H54 (cell line): ENCODE results near the gene IGLL5.
A peak's percentile ranks its signal among the peaks of the same experiment; 100 is the strongest.

Experiments
- DNase-seq: peaks from one replicate; pipeline ENCODE4 v3.0.0; 2011; ENCODE audit warnings: low spot score, mixed read lengths; ENCODE audit not compliant: insufficient read length
- FAIRE-seq: peaks from 3 replicates; lab custom pipeline; 2011; peaks lifted over from hg19 to GRCh38; lab: Jason Lieb, UNC
- POLR2A ChIP-seq: IDR thresholded peaks from 2 replicates; pipeline ENCODE4 v1.6.1; 2011; ENCODE audit warnings: low read depth, mild to moderate bottlenecking, low read length

IGLL5 gene

DNA sequence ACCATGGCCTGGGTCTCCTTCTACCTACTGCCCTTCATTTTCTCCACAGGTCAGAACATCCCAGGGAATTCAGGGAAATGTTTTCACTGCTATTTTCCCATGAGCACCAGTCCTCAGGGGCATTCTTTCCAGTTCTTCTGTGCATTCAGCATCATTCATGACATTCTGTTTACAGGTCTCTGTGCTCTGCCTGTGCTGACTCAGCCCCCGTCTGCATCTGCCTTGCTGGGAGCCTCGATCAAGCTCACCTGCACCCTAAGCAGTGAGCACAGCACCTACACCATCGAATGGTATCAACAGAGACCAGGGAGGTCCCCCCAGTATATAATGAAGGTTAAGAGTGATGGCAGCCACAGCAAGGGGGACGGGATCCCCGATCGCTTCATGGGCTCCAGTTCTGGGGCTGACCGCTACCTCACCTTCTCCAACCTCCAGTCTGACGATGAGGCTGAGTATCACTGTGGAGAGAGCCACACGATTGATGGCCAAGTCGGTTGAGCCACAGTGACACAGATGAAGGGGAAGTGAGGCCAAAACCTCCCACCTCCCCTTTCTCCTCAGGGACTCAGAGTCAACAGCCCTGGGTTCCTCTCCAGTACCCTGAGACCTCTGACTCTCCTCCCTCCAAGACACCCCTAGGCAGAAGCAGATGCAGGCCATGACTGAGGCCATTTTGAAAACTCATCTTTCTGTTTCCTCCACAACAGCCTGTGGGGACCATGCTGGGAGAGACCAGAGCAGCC is 15.9 kb upstream of the IGLL5 start:
- no peak for TF ChIP-seq POLR2A
- DNase-seq (no peak), FAIRE-seq (no peak)

GRCh38 chr22:22872722-22873708 is 14.6 kb upstream of the IGLL5 start:
- FAIRE-seq (no peak), DNase-seq (no peak)
- no peak for TF ChIP-seq POLR2A

DNA sequence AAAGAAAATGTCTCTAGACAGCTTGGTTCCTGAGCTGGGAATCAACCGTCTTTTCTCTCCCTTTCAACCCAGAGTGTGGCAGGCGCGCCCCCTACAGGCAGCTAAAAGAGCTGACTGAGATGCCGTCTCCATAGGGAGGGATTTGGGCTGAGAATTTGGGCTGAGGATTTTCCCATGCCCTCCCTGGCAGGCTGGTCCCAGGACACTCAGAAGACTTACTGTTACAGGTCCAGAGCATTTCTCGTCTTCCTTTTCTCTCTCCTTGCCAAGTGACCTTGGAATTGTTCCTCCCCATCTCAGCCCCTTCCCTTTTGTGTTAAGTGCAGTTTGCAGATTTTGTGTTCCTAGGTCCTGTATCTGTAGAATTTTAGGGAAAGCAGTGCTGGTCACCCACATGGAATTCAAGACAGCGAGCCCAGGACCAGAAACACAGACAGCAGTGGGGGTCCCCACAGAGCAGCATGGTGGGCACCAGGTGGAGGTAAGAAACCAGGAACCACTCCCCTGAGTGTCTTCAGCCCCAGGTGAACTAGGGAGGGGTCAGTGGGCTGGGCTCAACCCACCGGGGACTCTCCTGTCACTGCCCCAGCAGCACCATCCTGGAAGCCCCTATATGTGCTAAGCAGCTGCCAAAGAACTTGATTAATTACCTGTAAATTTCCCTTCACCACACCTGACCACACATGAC is 9.9 kb upstream of the IGLL5 start:
- DNase-seq (peak; percentile 55), FAIRE-seq (no peak)
- TF ChIP-seq POLR2A, result no peak

GRCh38 chr22:22878211-22878570 is 9.4 kb upstream of the IGLL5 start:
- FAIRE-seq (no peak), DNase-seq (no peak)
- no peak for TF ChIP-seq POLR2A

GRCh38 chr22:22878801-22879674 is 8.6 kb upstream of the IGLL5 start:
- no peak for FAIRE-seq
- no peak for TF ChIP-seq POLR2A
- no peak for DNase-seq

DNA sequence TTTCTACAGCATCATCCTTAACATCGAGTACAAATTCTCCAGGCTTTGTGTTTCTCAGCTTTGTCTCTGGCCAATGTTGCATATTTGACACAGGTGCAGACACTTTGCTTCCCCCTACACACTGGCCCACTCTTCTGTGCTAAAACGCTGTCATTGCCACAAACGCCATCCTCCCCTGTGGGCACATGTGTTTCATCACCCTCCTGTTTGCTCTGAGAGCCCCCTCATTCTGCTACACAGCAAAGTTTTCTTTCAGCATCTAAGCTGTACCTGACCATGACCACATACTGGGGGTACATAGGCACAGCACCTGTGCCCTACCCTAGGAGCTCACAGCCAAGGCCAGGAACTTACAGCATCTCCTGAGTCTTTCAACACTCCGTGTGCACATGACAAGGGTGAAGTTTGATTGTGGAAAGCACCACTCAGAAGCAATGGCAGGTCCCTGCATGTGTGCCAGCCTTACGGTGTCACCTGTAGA is 7.9 kb upstream of the IGLL5 start:
- DNase-seq, result no peak
- FAIRE-seq, result no peak
- no peak for TF ChIP-seq POLR2A

- no peak for TF ChIP-seq POLR2A
- no peak for FAIRE-seq
- no peak for DNase-seq
These were observed 7.0 kb upstream of the IGLL5 start for GRCh38 chr22:22880645-22881044.

DNA sequence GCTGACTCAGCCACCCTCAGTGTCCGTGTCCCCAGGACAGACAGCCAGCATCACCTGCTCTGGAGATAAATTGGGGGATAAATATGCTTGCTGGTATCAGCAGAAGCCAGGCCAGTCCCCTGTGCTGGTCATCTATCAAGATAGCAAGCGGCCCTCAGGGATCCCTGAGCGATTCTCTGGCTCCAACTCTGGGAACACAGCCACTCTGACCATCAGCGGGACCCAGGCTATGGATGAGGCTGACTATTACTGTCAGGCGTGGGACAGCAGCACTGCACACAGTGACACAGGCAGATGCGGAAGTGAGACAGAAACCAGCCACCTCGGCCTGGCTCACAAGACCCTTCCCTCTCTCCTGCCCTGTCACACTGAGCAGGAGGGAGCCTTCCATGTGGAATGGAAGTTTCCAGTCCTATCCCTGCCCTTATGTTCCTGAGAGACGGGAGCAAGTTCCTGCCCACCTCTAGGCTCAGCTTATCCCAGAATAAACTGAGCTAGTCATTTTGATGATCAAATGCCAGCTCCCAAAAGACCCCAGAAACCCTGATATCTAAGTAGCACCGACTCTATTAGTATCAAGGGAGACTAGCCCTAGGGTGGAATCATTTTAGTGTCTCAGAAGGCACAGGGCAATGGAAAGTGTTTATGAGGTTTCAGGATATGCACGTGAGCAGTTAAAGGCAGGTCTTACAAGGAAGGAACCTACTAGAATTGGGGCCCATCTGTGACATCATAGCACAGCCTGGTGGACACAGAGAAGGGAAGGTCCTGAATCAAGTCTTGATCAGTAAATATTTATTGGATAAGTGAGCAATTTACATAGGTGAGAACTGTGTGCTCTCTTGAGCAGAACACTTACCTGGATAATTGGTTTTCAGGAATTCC is 6.3 kb upstream of the IGLL5 start:
- FAIRE-seq, result no peak
- no peak for DNase-seq
- TF ChIP-seq POLR2A, result no peak

DNA sequence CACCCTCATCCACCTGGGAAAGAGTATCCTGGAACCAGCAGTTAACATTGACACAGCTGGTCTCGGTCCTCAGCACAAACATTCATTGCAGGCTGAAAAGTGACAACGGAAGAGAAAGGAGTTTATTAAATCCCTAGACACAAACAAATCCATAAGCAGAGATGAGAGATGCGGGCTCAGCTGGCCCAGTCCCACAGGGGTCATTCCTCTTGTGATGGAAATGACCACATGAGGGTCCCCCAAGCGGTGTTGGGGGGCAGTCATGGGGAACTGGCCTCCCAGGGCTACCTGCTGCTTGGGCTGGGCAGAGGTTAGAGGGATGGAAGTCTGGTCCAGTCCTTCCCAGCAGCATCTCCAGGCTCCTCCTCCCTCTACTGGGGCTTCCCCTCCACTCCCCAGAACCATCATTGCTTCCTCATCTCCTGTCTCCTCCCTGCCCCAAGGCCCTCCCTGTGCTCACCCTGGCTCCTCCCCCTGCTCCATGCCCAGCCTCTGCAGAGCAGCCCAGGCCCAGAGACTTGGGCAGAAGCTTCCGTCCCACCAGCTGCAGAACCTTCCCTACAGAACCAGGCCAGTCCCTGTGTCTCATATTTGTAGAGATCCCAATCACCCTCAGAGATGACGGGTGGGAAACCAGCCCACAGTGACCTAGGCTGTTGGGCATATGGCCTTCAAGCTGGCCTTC is 5.4 kb upstream of the IGLL5 start:
- DNase-seq (peak; percentile 12), FAIRE-seq (no peak)
- no peak for TF ChIP-seq POLR2A

- DNase-seq (no peak), FAIRE-seq (no peak)
- no peak for TF ChIP-seq POLR2A
These were observed 4.4 kb upstream of the IGLL5 start for GRCh38 chr22:22883090-22883727.
